Prostate gland (tissue), 2 donors: Measurements from ENCODE around the gene ELFN1. TPM values are rescaled to one million over a fixed set of nuclear protein-coding genes. Genes with fewer than 3 reads are reported as not detected.

Experiments used
- DNase-seq: peaks from one replicate; pipeline ENCODE4 v3.0.0-alpha.2; 2019; ENCODE audit warnings: low spot score
- H3K27ac ChIP-seq, 2 donors: fragments of 200-600 bp; sonication (generic); 2 replicates each; pipeline ENCODE4 v1.5.1; 2017 to 2019
- H3K27me3 ChIP-seq: fragments of 200-600 bp; sonication (generic); replicated peaks from 2 replicates; pipeline ENCODE4 v1.5.1; 2019; ENCODE audit not compliant: insufficient read depth
- H3K36me3 ChIP-seq, 2 donors: fragments of 200-600 bp; sonication (generic); 1 replicate in 1 of 2; 2 replicates in 1 of 2; pipeline versions ENCODE4 v1.5.1 to v1.8.1; 2017 to 2019
- H3K4me1 ChIP-seq: fragments of 200-600 bp; sonication (generic); replicated peaks from 2 replicates; pipeline ENCODE4 v1.5.1; 2019
- H3K4me3 ChIP-seq, 2 donors: fragments of 200-600 bp; sonication (generic); 2 replicates each; pipeline ENCODE4 v1.5.1; 2017 to 2019
- H3K9me3 ChIP-seq: fragments of 200-600 bp; sonication (generic); 2 replicates; pipeline ENCODE4 v1.5.1; 2017
- POLR2A ChIP-seq: fragments of 450-650 bp; IDR thresholded peaks from one replicate; pipeline ENCODE4 v1.6.1; 2016; ENCODE audit warnings: antibody characterized with exemption, mild to moderate bottlenecking
- POLR2AphosphoS5 ChIP-seq: sonication (generic); formaldehyde crosslinking; IDR thresholded peaks from one replicate; pipeline ENCODE4 v1.6.1; 2017; ENCODE audit warnings: antibody characterized with exemption
- WGBS: methylation state at CpG from one replicate; pipeline ENCODE4 v1.1.5; 2018; 5-methylcytosine and 5-hydroxymethylcytosine counted together
- intact Hi-C: fragments of 100-400 bp; cut with DNase I; formaldehyde crosslinking; loops from one replicate; pipeline ENCODE4 v1.14.2; 2022
- total RNA-seq, 2 donors: library from RNA; depleted of rRNA; stranded (reverse); fragments of >200 nt; gene quantifications; one replicate each; pipeline ENCODE4 v1.1.0, GENCODE V29; 2016
- TF ChIP-seq, protein P1 (sequence below), 4 experiments: fragments of 200-600 bp in 2 of 4; fragments of 450-650 bp in 2 of 4; sonication (generic) in 2 of 4; IDR thresholded peaks; 1 replicate in 3 of 4; 2 replicates in 1 of 4; pipeline ENCODE4 v1.5.1; 2016 to 2019; ENCODE audit warnings: antibody characterized with exemption in 4 of 4, mild to moderate bottlenecking in 2 of 4, moderate library complexity in 2 of 4

Gene ELFN1
- total RNA-seq, 2 donors from 2014 or later = 2.0 to 3.0 TPM

DNA sequence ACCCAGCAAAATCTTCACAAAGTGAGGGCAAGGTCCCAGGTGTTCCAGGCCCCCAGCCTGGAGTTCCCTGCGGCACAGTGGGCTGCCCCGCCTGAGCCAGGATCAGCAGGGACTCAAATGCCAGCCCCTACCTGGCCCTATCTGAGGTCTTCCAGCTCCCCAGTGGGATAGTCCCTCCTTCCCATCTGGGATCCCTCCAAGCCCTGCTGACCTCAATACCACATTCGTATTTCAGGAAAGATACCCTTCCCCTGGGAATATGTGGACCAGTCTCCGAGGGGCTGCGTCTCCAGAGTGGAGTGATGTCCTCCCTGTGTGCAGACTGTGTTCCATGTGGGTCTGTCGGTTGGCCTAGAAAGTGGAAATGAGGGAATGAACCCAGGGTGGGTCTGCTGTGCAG is 40.9 kb downstream of the ELFN1 start:
- 91% methylated on average over 6 of the region's 6 CpGs for WGBS
- H3K4me3 ChIP-seq = no peak overlapping the region
- no peaks in the 10 kb centered on the region for H3K36me3 ChIP-seq
- H3K9me3 ChIP-seq = no peaks in the 10 kb centered on the region
- H3K27ac ChIP-seq = no peak overlapping the region
- intact Hi-C loops = no loop called here
- H3K27me3 ChIP-seq = no peaks in the 10 kb centered on the region
- TF ChIP-seq POLR2AphosphoS5 (no peak), POLR2A (no peak)
- TF ChIP-seq, protein P1, sequence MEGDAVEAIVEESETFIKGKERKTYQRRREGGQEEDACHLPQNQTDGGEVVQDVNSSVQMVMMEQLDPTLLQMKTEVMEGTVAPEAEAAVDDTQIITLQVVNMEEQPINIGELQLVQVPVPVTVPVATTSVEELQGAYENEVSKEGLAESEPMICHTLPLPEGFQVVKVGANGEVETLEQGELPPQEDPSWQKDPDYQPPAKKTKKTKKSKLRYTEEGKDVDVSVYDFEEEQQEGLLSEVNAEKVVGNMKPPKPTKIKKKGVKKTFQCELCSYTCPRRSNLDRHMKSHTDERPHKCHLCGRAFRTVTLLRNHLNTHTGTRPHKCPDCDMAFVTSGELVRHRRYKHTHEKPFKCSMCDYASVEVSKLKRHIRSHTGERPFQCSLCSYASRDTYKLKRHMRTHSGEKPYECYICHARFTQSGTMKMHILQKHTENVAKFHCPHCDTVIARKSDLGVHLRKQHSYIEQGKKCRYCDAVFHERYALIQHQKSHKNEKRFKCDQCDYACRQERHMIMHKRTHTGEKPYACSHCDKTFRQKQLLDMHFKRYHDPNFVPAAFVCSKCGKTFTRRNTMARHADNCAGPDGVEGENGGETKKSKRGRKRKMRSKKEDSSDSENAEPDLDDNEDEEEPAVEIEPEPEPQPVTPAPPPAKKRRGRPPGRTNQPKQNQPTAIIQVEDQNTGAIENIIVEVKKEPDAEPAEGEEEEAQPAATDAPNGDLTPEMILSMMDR (IDR thresholded peaks at IDR 0.05) = no peak
- no peaks in the 10 kb centered on the region for H3K4me1 ChIP-seq
- DNase-seq = no peak

DNA sequence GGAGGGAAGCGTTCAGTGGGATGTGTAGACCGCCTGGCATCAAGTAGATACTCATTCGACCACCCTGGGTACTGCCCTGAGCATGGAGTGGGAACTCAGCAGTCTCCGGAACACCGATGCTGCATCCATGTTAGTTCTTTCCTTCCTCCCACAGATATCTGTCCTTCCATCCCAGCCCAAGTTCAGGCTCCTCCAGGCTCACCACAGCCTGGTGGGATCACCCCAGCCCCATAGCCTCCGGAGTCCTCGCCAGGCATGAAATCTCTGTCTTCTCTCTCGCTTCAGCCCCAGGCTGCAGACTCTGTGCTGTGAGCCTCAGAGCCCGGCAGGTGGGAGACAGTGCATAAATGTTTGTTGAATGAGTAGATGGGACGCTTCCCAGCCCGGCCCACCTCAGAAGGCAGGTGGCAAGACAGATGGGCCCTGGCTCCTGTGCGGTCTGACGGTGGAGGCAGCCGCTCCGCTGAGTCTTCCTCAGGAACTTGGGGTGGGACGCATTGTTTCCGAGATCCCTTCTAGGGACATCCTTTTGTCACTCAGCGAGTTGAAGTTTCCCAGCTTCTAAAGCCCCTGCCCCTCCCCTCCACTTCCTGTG is 42.9 kb downstream of the ELFN1 start:
- no peaks in the 10 kb centered on the region for H3K4me1 ChIP-seq
- WGBS = 83% methylated on average over 18 of the region's 18 CpGs
- intact Hi-C loops = no loop called here
- no peak overlapping the region for H3K4me3 ChIP-seq
- H3K27me3 ChIP-seq = no peaks in the 10 kb centered on the region
- DNase-seq = no peak
- H3K9me3 ChIP-seq = no peaks in the 10 kb centered on the region
- no peak overlapping the region for H3K27ac ChIP-seq
- H3K36me3 ChIP-seq = no peaks in the 10 kb centered on the region
- TF ChIP-seq POLR2AphosphoS5 (no peak), POLR2A (no peak)
- TF ChIP-seq, protein P1 (IDR thresholded peaks at IDR 0.05) = no peak

DNA sequence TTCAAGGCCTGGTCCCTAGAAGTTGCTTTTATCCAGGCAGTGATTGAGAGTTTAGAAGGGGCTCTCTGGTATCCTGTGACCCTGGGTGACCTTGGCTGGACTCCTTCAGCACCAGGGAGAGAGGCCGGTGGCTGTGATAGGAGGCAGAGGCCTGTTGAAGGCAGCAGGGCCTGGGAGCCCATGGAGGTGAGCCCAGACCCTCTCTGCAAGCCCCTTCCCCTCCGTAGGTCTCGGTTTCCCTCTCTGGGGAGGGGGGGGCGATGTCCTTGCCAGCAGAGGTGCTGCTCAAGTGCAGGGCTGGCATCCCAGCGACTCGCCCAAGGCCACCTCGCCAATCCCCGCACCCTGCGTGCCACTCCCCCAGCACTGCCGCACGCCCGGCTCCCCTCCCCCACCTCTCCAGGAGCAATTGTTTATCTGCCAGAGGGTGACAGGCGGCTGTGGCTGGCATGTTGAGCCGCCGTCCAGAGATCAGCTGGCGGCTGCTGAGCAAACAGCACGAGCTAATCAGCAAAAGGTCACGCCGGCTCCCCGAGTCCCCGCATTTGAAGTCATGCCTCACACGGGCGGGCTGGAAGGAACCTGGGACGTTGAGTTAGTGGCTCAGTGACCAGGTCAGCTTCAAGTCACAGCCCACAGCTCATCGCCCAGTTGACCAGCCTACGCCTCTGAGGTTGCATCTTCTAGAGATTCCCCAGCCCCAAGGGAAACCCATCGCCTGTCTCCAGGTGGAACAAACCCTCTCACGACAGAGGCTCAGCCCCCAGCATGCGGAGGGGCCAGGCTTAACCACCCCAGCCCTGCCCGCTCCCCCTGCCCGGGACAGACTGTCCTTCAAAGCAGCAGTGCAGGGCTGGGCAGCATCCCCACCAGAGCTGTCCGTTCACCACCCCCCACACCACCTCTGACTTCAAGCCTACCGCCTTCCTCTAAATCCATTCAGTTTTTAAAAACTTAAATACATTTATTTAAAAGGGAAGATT is 43.7 kb downstream of the ELFN1 start:
- WGBS = 56% methylated on average over 33 of the region's 33 CpGs
- H3K4me1 ChIP-seq = no peaks in the 10 kb centered on the region
- DNase-seq = no peak
- no peaks in the 10 kb centered on the region for H3K9me3 ChIP-seq
- H3K27ac ChIP-seq = no peak overlapping the region
- H3K4me3 ChIP-seq = no peak overlapping the region
- intact Hi-C loops = no loop called here
- TF ChIP-seq, protein P1 (IDR thresholded peaks at IDR 0.05) = no peak
- TF ChIP-seq POLR2AphosphoS5 (no peak), POLR2A (no peak)
- no peaks in the 10 kb centered on the region for H3K27me3 ChIP-seq
- H3K36me3 ChIP-seq = no peaks in the 10 kb centered on the region

DNA sequence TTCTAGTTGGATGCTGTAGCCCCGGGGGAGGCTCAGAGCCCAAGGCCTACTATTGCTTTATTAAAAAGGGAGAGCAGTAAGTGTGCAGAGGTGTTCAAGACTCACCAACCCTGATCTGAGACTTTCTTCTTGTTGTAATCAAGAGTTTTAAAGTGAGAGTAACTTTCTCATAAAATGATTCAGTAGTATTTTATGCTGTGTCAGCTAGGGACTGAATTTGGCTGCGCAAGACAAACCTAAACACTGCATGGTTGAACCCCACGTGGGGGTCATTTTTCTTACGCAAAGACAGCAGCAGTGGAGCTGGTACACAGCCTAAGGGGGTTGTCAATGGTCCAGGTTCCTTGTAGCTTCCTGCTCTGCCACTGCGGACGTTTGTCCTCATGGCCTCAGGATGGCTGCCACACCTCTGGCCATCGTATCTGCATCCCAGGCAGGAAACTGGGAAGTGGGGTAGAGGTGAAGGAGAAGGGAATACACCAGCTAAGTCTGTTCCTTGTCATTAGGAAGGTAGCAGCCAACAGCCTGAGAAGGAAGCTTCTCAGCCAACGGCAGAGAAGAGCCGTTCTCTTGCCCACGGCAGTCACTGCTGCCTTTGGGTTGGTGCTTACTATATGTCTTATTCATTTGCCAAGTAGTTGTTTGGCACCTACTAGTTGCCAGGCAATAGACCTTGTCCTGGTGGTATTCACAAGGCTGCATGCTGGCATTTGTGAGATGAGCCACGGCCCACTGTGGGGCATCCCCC is 44.7 kb downstream of the ELFN1 start:
- intact Hi-C loops = no loop called here
- no peaks in the 10 kb centered on the region for H3K9me3 ChIP-seq
- H3K27me3 ChIP-seq = no peaks in the 10 kb centered on the region
- no peak for DNase-seq
- H3K4me1 ChIP-seq = no peaks in the 10 kb centered on the region
- 94% methylated on average over 11 of the region's 11 CpGs for WGBS
- TF ChIP-seq, protein P1 (IDR thresholded peaks at IDR 0.05) = no peak
- TF ChIP-seq POLR2AphosphoS5 = no peak
- no peak for TF ChIP-seq POLR2A
- H3K4me3 ChIP-seq = no peak overlapping the region
- H3K27ac ChIP-seq = no peak overlapping the region
- H3K36me3 ChIP-seq = no peaks in the 10 kb centered on the region
